Measurements from ENCODE around the gene SLC45A2.
A peak's percentile ranks its signal among the peaks of the same experiment; 100 is the strongest.
"Not testable (repeated sequence)": the region's sequence is repeated elsewhere in the genome, so short reads cannot be mapped to it uniquely, and the experiment has no call there.

SLC45A2 gene

DNA sequence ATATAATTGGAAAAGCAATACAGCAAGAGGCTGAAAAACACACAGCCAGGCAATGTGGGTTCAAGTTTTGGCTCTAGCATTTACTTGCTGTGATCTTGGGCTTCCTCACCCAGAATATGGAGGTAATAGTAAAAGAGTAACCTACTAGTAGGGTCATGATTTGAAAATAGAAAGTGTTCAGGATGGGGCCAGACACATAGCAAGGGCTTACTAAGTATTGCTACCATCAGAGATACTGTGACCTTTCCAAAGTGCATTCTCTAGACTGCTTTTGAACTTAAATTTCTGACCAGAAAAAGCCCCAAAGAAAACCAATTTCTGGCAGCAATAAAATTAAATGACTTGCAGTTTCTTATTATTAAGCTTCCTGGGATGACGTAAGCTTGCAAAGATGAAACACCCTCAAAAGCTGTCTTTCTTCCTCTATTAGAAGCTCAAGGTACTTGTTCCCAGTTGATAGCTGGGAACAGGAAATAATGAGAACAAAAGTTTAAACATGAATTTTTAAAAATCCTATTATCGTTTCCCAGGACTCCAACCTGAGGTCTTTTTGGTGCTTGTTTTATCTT, 20.3 kb downstream of the SLC45A2 start:
- DNase-seq = no peak

DNA sequence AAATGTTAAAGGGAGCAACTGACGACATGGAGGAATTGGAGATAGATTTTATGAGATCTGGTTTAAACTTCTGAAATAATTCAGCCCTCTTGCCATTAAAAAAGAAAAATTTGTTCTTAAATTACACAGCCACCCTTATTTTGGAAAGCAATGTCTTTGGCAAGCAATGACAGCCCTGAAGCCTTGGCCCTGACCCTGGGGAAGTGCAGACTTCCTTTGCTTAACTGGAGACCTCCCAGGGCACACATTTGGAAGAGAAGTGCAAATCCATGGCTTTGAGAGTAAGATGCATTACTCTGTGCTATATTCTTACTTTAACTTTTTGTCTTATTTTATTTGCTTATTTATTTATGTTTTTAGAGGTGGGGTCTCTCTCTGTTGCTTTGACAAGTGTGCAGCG, 26.3 kb downstream of the SLC45A2 start:
- DNase-seq = no peak

DNA sequence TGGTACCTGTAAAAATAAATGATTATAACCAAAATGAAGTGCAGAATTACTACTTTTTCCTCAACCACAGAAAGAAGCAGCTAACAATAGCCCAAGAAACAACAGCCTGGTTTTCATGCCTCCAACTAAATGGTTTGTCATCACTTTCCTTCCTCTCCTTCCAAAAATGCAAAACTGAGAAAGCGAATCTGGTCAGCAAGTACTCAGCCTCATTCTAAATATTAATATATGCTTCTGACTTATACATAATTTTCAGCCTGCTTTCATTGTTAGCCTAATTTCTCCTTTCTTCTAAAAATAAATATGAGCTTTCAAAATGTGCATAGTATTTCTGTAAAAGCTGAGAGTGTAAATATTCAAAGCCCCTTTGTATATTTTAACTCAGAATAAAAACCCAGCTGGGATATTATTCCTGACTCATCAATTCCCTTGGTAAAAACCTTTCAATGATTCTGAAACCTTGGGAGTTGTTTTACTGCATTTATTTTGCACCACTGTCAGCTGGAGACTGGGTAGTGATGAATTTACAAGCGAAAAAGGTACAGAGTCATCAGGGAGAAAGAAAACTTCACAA, 26.8 kb downstream of the SLC45A2 start:
- DNase-seq = no peak

- DNase-seq = not testable (repeated sequence)
Measured at GRCh38 chr5:33952175-33952574, 32.3 kb downstream of the SLC45A2 start.

GRCh38 chr5:33944543-33945132, 39.9 kb downstream of the SLC45A2 start:
- DNase-seq = no peak

GRCh38 chr5:33941090-33941489, 43.4 kb downstream of the SLC45A2 start:
- no peak for DNase-seq

DNA sequence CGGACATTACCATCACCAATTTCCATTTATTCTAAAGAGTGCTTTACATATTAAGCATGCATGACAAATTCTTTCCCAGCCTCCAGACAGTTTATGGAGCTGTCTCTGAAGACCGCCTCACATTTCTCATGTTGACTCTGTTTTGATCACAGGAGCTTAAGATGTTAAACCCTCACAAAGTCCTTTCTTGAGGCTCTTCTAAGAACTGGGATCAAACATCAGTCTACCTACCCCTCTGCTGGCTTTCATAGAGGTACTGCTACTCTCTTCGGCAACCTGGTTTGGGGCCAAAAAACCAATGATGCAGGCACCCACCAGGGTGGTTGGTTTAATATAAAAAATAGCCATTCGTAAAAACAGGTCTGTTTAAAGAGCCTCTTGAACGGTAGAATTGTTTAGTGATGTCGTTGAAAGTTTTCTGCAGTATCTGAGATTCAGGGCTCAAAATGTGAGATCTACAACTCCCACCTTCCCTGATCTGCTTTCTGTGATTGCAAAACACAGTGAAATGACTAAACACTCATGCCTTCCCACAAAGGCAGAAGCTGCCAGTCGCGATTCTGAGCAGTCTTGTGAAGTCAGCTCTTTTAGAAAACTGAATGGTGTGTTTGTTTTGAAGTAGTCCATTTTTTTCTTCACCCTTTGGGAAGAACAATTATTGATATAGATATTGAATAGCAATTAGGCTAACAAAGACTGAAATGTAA, 44.8 kb downstream of the SLC45A2 start:
- no peak for DNase-seq

GRCh38 chr5:33938881-33939280, 45.6 kb downstream of the SLC45A2 start:
- no peak for DNase-seq

DNA sequence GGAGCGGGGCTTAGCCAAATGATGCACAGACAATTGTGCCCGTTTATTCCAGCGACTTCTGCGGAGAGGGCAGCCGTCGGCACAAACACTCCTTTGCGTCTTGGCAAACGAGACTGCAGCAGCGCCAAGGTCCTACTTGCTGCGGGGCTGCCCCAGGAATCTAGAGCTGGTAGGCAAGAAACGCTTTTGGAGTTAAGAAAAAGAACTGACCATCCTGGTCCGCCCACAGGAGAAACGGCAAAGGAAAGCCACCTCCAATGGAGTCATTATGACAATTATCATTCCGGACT, 46.0 kb downstream of the SLC45A2 start:
- no peak for DNase-seq

- no peak for DNase-seq
Measured at GRCh38 chr5:33937707-33938506, 46.6 kb downstream of the SLC45A2 start.

DNA sequence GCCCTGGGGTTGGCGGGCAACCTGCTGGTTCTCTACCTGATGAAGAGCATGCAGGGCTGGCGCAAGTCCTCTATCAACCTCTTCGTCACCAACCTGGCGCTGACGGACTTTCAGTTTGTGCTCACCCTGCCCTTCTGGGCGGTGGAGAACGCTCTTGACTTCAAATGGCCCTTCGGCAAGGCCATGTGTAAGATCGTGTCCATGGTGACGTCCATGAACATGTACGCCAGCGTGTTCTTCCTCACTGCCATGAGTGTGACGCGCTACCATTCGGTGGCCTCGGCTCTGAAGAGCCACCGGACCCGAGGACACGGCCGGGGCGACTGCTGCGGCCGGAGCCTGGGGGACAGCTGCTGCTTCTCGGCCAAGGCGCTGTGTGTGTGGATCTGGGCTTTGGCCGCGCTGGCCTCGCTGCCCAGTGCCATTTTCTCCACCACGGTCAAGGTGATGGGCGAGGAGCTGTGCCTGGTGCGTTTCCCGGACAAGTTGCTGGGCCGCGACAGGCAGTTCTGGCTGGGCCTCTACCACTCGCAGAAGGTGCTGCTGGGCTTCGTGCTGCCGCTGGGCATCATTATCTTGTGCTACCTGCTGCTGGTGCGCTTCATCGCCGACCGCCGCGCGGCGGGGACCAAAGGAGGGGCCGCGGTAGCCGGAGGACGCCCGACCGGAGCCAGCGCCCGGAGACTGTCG, 47.3 kb downstream of the SLC45A2 start:
- DNase-seq = no peak

- DNase-seq = no peak
Measured at GRCh38 chr5:33936381-33937016, 48.0 kb downstream of the SLC45A2 start, which contains the start of gene RXFP3. TSS of gene RXFP3 (plus strand) at chr5:33936386. CDS start at chr5:33936741, 355 bp downstream.

DNA sequence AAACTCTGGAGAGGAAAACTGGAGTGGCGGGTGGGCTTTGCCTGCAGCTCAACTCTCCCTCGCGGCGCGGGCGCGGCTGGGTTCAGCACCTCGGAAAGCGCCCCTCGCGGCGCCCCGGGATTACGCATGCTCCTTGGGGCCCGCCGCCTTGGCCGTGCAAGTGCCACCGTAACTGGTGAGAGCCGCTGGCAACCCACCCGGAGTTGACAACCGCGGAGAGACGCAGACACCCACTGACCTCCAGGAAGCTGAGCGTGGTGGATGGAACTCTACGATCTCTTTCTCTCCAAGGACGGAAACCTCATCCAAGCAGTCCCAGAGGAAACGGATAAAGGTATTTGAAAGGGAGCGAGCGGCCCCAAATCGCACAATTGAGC, 48.5 kb downstream of the SLC45A2 start:
- peak; percentile 69 for DNase-seq

GRCh38 chr5:33934176-33934575, 50.3 kb downstream of the SLC45A2 start:
- DNase-seq = no peak

GRCh38 chr5:33933723-33934169, 50.7 kb downstream of the SLC45A2 start:
- no peak for DNase-seq

DNA sequence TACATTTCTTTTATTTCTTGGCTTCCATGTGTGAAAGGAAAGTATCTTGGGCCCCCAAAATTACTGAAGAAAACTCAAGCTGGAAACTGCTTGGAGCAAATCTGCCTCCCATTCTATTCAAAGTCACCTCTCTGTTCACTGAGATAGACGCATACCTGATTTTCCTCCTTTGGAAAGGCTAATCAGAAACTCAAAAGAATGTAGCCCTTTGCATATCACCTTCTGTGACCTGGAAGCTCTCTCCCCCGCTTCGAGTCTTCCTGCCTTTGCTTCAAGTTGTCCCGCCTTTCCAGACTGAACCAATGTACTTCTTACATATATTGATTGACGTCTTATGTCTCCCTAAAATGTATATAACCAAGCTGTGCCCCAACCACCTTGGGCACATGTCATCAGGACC, 53.4 kb downstream of the SLC45A2 start:
- no peak for DNase-seq

DNA sequence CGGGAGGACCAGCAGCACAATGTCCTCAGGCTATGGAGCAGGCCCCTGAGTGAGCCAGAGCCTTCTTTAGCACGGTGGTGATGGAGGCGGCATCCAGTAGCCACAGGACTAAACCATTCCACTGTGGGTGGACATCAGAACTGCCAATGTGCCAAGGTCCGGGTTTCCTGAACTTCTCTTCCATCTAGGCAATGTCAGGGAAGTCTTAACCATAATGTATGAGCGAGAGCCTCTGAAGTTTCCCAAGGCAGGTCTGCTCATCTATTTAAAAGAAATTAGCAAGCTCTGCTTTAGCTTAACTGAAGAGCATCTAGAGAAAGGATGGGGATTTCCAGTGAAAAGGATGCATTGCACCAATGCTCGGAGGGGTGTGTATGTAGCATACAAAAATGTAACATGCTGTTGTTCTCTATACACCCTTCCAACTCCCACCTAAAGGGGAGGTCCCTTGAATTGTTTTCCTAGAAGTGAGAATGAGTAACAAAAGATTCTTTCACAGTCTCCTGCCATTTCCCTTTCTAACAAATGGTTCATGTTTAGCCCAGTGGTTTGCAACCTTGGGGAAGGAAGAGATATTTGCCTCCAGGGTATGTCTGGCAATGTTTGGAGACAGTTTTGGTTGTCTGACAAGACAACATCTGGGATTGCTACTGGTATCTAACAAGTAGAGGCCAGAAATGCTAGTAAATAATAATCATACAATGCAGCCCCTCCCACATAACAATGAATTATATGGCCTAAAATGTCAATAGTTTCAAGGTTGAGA, 54.4 kb downstream of the SLC45A2 start:
- no peak for DNase-seq

DNA sequence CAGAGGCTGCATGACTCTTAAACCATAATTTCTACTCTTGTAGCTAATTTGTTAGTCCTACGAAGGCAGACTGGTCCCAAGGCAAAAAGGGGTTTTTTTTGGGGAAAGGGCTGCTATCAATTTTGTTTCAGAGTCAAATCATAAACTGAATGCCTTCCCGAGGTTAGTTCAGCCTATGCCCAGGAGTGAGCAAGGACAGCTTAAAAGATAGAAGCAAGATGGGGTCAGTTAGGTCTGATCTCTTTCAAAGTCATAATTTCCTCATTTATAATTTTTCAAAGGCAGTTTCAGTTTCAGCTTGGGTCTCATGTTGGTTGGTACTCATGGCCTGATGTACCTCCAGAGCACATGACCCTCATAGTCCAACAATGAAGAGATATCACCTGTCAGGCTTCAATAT, 56.2 kb downstream of the SLC45A2 start:
- DNase-seq = no peak

- DNase-seq = no peak
Measured at GRCh38 chr5:33927685-33928084, 56.8 kb downstream of the SLC45A2 start.

DNA sequence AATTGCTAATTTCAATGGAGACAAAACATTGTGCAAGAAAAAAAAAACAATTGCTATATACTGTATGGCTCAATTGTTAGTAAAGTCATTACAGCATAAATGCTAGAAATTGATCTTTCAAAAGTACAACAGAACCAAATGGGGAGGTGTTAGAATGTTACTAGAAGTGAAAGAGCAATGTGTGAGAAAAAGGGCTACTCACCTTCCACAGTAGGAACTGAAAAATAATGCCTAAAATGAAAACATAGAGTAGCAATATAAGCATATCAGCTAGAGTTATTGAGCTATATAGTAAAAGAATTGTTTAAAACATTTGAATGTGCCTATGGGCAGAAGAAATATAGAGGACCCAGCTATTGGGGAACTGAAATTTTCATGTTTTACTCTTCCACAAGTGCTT, 59.2 kb downstream of the SLC45A2 start:
- DNase-seq = no peak

GRCh38 chr5:33921002-33921401, 63.5 kb downstream of the SLC45A2 start:
- DNase-seq = no peak

- DNase-seq = not testable (repeated sequence)
Measured at GRCh38 chr5:33914844-33915243, 69.6 kb downstream of the SLC45A2 start.

Measured in activated CD4-positive, alpha-beta T cell treated with anti-CD3 and anti-CD28 coated beads for 48 hours (primary cell).